Measurements from ENCODE around the gene PUSL1.

- TF ChIP-seq CTCF (conservative IDR thresholded peaks at IDR 0.05; ENCODE audit: low read depth, low read length) (no peak), EZH2 (IDR thresholded peaks at IDR 0.05; ENCODE audit: low read length, unreplicated experiment) (no peak)
Measured at GRCh38 chr1:1355416-1355815, 47.0 kb downstream of the PUSL1 start.

All from PC-3 (cell line).